ENCODE results near the gene LCE2C.
A peak's percentile ranks its signal among the peaks of the same experiment; 100 is the strongest.
"Not testable (repeated sequence)": the region's sequence is repeated elsewhere in the genome, so short reads cannot be mapped to it uniquely, and the experiment has no call there.

LCE2C gene

GRCh38 chr1:152674983-152675382 lies at the start of gene LCE2C:
LCE2C (plus strand) TSS chr1:152675279; CDS start chr1:152676016, 737 bp downstream.
- DNase-seq = not testable (repeated sequence)

- no peak for DNase-seq
Measured at GRCh38 chr1:152626744-152627143, 48.3 kb upstream of the LCE2C start.

GRCh38 chr1:152630596-152630995 lies 44.5 kb upstream of the LCE2C start:
- DNase-seq = no peak

GRCh38 chr1:152640351-152640750 lies 34.7 kb upstream of the LCE2C start:
- no peak for DNase-seq

GRCh38 chr1:152643945-152644344 lies 31.1 kb upstream of the LCE2C start:
- no peak for DNase-seq

- no peak for DNase-seq
Measured at GRCh38 chr1:152645146-152645545, 29.9 kb upstream of the LCE2C start.

GRCh38 chr1:152646656-152647055 lies 28.4 kb upstream of the LCE2C start:
- no peak for DNase-seq

GRCh38 chr1:152654110-152654509 lies 21.0 kb upstream of the LCE2C start:
- peak; percentile 29 to 45 for DNase-seq

- no peak for DNase-seq
Measured at GRCh38 chr1:152656459-152656858, 18.6 kb upstream of the LCE2C start.

GRCh38 chr1:152657677-152658076 lies 17.4 kb upstream of the LCE2C start:
- DNase-seq = no peak

GRCh38 chr1:152658649-152659048 lies 16.4 kb upstream of the LCE2C start:
- no peak for DNase-seq

- no peak for DNase-seq
Measured at GRCh38 chr1:152663098-152663497, 12.0 kb upstream of the LCE2C start, which contains the start of gene LCE2D. LCE2D (plus strand) TSS chr1:152663380; CDS start chr1:152664106, 726 bp downstream.

- not testable (repeated sequence) for DNase-seq
Measured at GRCh38 chr1:152666171-152666570, 8.9 kb upstream of the LCE2C start.

GRCh38 chr1:152667648-152668047 lies 7.4 kb upstream of the LCE2C start:
- DNase-seq = no peak

GRCh38 chr1:152673016-152673415 lies 2.1 kb upstream of the LCE2C start:
- no peak for DNase-seq

GRCh38 chr1:152679459-152679858 lies 4.4 kb downstream of the LCE2C start:
- DNase-seq = no peak

GRCh38 chr1:152681616-152682015 lies 6.5 kb downstream of the LCE2C start:
- no peak for DNase-seq

- no peak for DNase-seq
Measured at GRCh38 chr1:152683846-152684245, 8.8 kb downstream of the LCE2C start.

- DNase-seq = not testable (repeated sequence)
Measured at GRCh38 chr1:152685823-152686222, 10.7 kb downstream of the LCE2C start, which contains the start of gene LCE2B. LCE2B (plus strand) TSS chr1:152686123; CDS start chr1:152686844, 721 bp downstream.

- no peak for DNase-seq
Measured at GRCh38 chr1:152697701-152698600, 22.9 kb downstream of the LCE2C start, which contains the start of gene LCE2A. LCE2A (plus strand) TSS chr1:152698345; CDS start chr1:152698902, 557 bp downstream.

- no peak for DNase-seq
Measured at GRCh38 chr1:152699746-152700145, 24.7 kb downstream of the LCE2C start.

- DNase-seq = no peak
Measured at GRCh38 chr1:152707860-152708259, 32.8 kb downstream of the LCE2C start, which contains the start of gene LCE4A. LCE4A (plus strand) TSS chr1:152708160; CDS start chr1:152709076, 916 bp downstream.

GRCh38 chr1:152718238-152718637 lies 43.2 kb downstream of the LCE2C start:
- DNase-seq = no peak

- no peak for DNase-seq
Measured at GRCh38 chr1:152725261-152725660, 50.2 kb downstream of the LCE2C start.

All from SW 1271 (cell line).